Astrocyte of the hippocampus (primary cell): ENCODE results near the gene PBX1.

Source experiments
- DNase-seq: peaks from one replicate; pipeline ENCODE4 v3.0.0; 2011; ENCODE audit warnings: low read depth, low spot score

PBX1 gene

GRCh38 chr1:164720440-164721227 is 161.7 kb downstream of the PBX1 start:
- DNase-seq: no peak

- no peak for DNase-seq
Measured at GRCh38 chr1:164721228-164721496, 162.2 kb downstream of the PBX1 start.

- DNase-seq: peak; percentile 71
Measured at GRCh38 chr1:164723296-164723798, 164.4 kb downstream of the PBX1 start.

GRCh38 chr1:164725401-164725800 is 166.4 kb downstream of the PBX1 start:
- no peak for DNase-seq

- peak; percentile 49 for DNase-seq
Measured at GRCh38 chr1:164726235-164726634, 167.3 kb downstream of the PBX1 start.

- peak; percentile 72 for DNase-seq
Measured at GRCh38 chr1:164728719-164729118, 169.7 kb downstream of the PBX1 start.

- DNase-seq: no peak
Measured at GRCh38 chr1:164731161-164731876, 172.3 kb downstream of the PBX1 start.

GRCh38 chr1:164733070-164733469 is 174.1 kb downstream of the PBX1 start:
- DNase-seq: peak; percentile 75

- no peak for DNase-seq
Measured at GRCh38 chr1:164733734-164734133, 174.8 kb downstream of the PBX1 start.

- peak; percentile 56 for DNase-seq
Measured at GRCh38 chr1:164735315-164736052, 176.5 kb downstream of the PBX1 start.

GRCh38 chr1:164736137-164736536 is 177.2 kb downstream of the PBX1 start:
- DNase-seq: no peak

GRCh38 chr1:164739189-164739588 is 180.2 kb downstream of the PBX1 start:
- peak; percentile 68 for DNase-seq

- DNase-seq: no peak
Measured at GRCh38 chr1:164740000-164740526, 181.1 kb downstream of the PBX1 start.

GRCh38 chr1:164742745-164743144 is 183.8 kb downstream of the PBX1 start:
- no peak for DNase-seq

GRCh38 chr1:164743976-164744375 is 185.0 kb downstream of the PBX1 start:
- DNase-seq: no peak

- DNase-seq: no peak
Measured at GRCh38 chr1:164745736-164746135, 186.8 kb downstream of the PBX1 start.

- DNase-seq: no peak
Measured at GRCh38 chr1:164746632-164747031, 187.6 kb downstream of the PBX1 start.

GRCh38 chr1:164748253-164748899 is 189.4 kb downstream of the PBX1 start:
- peak; percentile 87 for DNase-seq

- peak; percentile 45 for DNase-seq
Measured at GRCh38 chr1:164753521-164754077, 194.6 kb downstream of the PBX1 start.

GRCh38 chr1:164754088-164754600 is 195.2 kb downstream of the PBX1 start:
- peak; percentile 69 for DNase-seq

GRCh38 chr1:164755690-164756089 is 196.7 kb downstream of the PBX1 start:
- DNase-seq: no peak
